HCT116 (cell line): ENCODE data around the gene GRIA4.

Source experiments
- TF ChIP-seq, protein P1 (sequence below), 3 experiments: fragments of 200-600 bp in 1 of 3; sonication (generic) in 1 of 3; IDR thresholded peaks in 2 of 3; conservative IDR thresholded peaks in 1 of 3; 2 replicates each; pipeline ENCODE4 v1.5.1; 2012 to 2017; ENCODE audit warnings: low read depth in 2 of 3, low read length in 2 of 3, antibody characterized with exemption in 1 of 3, borderline replicate concordance in 1 of 3, control low read depth in 1 of 3, mild to moderate bottlenecking in 1 of 3, mixed read lengths in 1 of 3, mixed run types in 1 of 3, moderate library complexity in 1 of 3; ENCODE audit not compliant: insufficient read depth in 1 of 3
- TF ChIP-seq, protein P2 (sequence below): IDR thresholded peaks from 2 replicates; pipeline ENCODE4 v1.6.1; 2012; ENCODE audit warnings: low read depth

DNA sequence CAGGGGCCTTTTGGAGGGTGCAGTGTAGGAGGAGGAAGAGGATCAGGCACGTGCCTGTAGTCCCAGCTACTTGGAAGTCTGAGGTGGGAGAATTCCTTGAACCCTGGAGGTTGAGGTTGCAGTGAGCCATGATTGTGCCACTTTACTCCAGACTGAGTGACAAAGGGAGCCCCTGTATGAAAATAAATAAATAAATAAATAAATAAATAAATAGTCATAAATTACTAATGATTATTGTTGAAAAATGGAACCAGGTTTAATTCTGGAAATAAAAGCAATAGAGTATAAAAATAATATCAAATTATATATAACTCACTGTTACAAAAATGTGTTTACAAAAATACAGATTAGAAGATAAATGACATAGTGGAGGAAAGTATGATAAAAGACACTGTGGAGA lies 37.9 kb downstream of the GRIA4 start:
- TF ChIP-seq, protein P1, sequence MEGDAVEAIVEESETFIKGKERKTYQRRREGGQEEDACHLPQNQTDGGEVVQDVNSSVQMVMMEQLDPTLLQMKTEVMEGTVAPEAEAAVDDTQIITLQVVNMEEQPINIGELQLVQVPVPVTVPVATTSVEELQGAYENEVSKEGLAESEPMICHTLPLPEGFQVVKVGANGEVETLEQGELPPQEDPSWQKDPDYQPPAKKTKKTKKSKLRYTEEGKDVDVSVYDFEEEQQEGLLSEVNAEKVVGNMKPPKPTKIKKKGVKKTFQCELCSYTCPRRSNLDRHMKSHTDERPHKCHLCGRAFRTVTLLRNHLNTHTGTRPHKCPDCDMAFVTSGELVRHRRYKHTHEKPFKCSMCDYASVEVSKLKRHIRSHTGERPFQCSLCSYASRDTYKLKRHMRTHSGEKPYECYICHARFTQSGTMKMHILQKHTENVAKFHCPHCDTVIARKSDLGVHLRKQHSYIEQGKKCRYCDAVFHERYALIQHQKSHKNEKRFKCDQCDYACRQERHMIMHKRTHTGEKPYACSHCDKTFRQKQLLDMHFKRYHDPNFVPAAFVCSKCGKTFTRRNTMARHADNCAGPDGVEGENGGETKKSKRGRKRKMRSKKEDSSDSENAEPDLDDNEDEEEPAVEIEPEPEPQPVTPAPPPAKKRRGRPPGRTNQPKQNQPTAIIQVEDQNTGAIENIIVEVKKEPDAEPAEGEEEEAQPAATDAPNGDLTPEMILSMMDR (IDR thresholded peaks at IDR 0.05 in 2 of 3, conservative IDR thresholded peaks at IDR 0.05 in 1 of 3; ENCODE audit: borderline replicate concordance in 1 of 3, insufficient read depth in 1 of 3, low read depth in 2 of 3, low read length in 2 of 3): no peak
- TF ChIP-seq, protein P2, sequence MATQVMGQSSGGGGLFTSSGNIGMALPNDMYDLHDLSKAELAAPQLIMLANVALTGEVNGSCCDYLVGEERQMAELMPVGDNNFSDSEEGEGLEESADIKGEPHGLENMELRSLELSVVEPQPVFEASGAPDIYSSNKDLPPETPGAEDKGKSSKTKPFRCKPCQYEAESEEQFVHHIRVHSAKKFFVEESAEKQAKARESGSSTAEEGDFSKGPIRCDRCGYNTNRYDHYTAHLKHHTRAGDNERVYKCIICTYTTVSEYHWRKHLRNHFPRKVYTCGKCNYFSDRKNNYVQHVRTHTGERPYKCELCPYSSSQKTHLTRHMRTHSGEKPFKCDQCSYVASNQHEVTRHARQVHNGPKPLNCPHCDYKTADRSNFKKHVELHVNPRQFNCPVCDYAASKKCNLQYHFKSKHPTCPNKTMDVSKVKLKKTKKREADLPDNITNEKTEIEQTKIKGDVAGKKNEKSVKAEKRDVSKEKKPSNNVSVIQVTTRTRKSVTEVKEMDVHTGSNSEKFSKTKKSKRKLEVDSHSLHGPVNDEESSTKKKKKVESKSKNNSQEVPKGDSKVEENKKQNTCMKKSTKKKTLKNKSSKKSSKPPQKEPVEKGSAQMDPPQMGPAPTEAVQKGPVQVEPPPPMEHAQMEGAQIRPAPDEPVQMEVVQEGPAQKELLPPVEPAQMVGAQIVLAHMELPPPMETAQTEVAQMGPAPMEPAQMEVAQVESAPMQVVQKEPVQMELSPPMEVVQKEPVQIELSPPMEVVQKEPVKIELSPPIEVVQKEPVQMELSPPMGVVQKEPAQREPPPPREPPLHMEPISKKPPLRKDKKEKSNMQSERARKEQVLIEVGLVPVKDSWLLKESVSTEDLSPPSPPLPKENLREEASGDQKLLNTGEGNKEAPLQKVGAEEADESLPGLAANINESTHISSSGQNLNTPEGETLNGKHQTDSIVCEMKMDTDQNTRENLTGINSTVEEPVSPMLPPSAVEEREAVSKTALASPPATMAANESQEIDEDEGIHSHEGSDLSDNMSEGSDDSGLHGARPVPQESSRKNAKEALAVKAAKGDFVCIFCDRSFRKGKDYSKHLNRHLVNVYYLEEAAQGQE: no peak
